SW480 (cell line): Measurements from ENCODE around the gene SYF2.
"Not testable (repeated sequence)": the region's sequence is repeated elsewhere in the genome, so short reads cannot be mapped to it uniquely, and the experiment has no call there.

Experiments used
- DNase-seq: peaks from one replicate; pipeline ENCODE4 v3.0.0-alpha.2; 2016; ENCODE audit warnings: low spot score

SYF2 gene

GRCh38 chr1:25246600-25247023 is 14.3 kb upstream of the SYF2 start:
- no peak for DNase-seq

- DNase-seq: peak; percentile 55
These were observed 13.7 kb upstream of the SYF2 start for GRCh38 chr1:25245809-25246599.

- DNase-seq: no peak
These were observed 13.1 kb upstream of the SYF2 start for GRCh38 chr1:25245393-25245792.

- no peak for DNase-seq
These were observed 11.6 kb upstream of the SYF2 start for GRCh38 chr1:25243907-25244306.

GRCh38 chr1:25239681-25240541 is 7.6 kb upstream of the SYF2 start:
- DNase-seq: peak; percentile 92

GRCh38 chr1:25238046-25238445 is 5.7 kb upstream of the SYF2 start:
- DNase-seq: no peak

- not testable (repeated sequence) for DNase-seq
These were observed 4.0 kb upstream of the SYF2 start for GRCh38 chr1:25236261-25236660.

- DNase-seq: not testable (repeated sequence)
These were observed 3.1 kb upstream of the SYF2 start for GRCh38 chr1:25235411-25235810.

- peak; percentile 82 for DNase-seq
These were observed 823 bp upstream of the SYF2 start for GRCh38 chr1:25232866-25233784.

- no peak for DNase-seq
These were observed 8.8 kb downstream of the SYF2 start for GRCh38 chr1:25223471-25223870.

- DNase-seq: no peak
These were observed 9.7 kb downstream of the SYF2 start for GRCh38 chr1:25222606-25223005.

GRCh38 chr1:25220666-25221065 is 11.6 kb downstream of the SYF2 start:
- DNase-seq: no peak

GRCh38 chr1:25219661-25220251 is 12.5 kb downstream of the SYF2 start:
- DNase-seq: no peak

GRCh38 chr1:25217598-25218232 is 14.6 kb downstream of the SYF2 start:
- DNase-seq: no peak

- no peak for DNase-seq
These were observed 15.3 kb downstream of the SYF2 start for GRCh38 chr1:25217015-25217414.

- DNase-seq: no peak
These were observed 16.2 kb downstream of the SYF2 start for GRCh38 chr1:25216123-25216522.

GRCh38 chr1:25212725-25213124 is 19.6 kb downstream of the SYF2 start:
- DNase-seq: no peak

GRCh38 chr1:25210728-25211127 is 21.6 kb downstream of the SYF2 start:
- no peak for DNase-seq

- DNase-seq: no peak
These were observed 22.8 kb downstream of the SYF2 start for GRCh38 chr1:25209516-25209915.

- DNase-seq: no peak
These were observed 23.6 kb downstream of the SYF2 start for GRCh38 chr1:25208561-25209222.

GRCh38 chr1:25208092-25208491 is 24.2 kb downstream of the SYF2 start:
- DNase-seq: no peak
